ENCODE measurements around the gene MCTP1.
"Not testable (repeated sequence)": the region's sequence is repeated elsewhere in the genome, so short reads cannot be mapped to it uniquely, and the experiment has no call there.

Gene MCTP1

GRCh38 chr5:95178046-95178651 lies 106.7 kb downstream of the MCTP1 start:
- DNase-seq, result peak in 1 of 3 experiments; percentile 63

GRCh38 chr5:95177456-95177855 lies 107.4 kb downstream of the MCTP1 start:
- DNase-seq, result peak in 1 of 3 experiments; percentile 3

DNA sequence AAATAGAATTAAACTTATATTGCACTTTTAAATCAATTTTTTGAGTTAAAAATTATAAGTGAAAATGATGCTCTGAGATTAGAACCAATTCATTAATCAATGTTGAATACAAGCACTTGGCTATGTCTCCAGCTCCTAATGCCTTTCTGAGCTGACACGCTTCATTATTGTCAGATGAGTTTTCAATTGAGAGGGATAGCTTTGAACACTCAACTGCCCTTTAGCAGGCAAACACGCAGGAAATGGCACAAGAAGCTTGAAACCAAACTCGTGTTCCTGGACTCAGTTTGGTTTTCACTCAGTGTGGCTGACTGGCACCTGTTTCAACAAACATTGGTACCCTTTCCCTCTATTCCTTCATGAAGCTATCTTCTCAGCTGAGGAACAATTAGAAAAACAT lies 109.8 kb downstream of the MCTP1 start:
- no peak for DNase-seq

DNA sequence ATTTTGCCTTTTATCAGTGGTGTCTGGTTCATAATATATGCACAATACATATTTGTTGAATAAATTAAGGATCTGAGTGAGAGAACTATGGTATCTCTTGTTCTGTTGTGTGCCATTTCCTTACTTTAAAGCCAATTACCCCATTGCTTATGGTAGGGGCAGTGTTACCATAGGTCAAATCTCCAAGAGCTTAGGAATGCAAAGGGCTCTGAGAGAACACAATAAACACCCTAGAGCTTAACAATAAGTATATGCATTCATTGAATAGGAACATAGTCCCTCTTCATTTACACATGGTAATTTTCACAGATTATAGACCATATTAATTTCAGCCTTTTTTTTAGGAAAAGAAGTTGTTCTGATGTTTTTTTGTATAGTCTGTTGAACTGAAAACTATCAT lies 112.2 kb downstream of the MCTP1 start:
- no peak for DNase-seq

DNA sequence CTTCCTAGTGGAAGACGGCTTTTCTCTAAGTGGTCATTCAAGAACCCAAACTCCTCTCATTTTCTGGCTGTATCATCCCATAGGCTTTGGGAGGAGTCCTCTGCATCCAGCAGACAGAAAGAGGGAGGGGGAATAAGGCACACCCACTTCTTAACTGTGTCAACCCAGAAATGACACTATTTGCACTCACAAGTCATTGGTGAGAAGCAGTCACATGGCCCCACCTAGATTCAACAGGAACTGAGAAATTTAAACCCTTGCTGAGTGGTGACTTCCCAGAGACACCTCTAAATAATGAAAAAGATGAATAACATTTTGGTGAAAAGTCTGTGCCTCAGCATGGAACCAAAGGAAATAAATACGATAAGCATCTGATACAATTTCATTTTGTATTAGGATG lies 120.0 kb downstream of the MCTP1 start:
- DNase-seq, result no peak

DNA sequence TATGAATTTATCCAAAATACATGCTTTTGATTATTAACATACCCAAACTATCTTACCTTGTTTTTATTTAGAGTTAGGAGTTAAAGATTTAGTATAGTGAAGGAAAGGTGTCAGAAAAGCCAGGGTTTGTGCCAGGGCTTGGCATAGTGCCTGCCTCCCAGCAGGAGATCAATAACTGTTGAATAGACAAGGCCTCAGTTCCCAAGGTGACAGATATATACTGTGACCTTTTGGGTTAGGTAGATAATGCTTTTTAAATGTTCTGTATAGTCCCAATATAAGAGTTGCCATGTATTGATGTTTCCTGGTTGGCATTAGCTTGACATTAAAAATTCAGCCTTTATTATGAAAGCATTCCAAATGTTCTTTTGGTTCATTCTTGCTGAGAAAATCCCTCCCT lies 121.8 kb downstream of the MCTP1 start:
- peak; percentile 27 to 81 (median 60) for DNase-seq

GRCh38 chr5:95162231-95162992 lies 122.5 kb downstream of the MCTP1 start:
- DNase-seq, result peak in 1 of 3 experiments; percentile 65

DNA sequence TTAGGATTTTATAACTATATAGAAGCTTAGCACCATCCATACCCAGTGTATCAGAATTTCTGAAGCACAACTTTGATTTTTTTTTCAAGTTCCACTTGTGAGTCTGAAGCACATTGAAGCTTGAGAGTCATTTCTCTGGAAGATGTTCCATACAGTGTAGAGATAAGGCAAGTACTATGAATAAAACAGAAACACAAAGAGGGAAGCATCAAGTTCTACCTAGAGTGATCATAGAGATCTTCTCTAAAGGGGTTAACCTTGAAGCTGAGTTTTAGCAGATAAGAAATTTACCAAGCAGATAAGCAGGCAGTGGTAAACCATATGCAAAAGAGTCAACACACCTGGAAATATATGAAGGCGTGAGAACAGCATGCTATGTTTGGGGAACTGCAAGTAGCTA lies 125.3 kb downstream of the MCTP1 start:
- no peak for DNase-seq

DNA sequence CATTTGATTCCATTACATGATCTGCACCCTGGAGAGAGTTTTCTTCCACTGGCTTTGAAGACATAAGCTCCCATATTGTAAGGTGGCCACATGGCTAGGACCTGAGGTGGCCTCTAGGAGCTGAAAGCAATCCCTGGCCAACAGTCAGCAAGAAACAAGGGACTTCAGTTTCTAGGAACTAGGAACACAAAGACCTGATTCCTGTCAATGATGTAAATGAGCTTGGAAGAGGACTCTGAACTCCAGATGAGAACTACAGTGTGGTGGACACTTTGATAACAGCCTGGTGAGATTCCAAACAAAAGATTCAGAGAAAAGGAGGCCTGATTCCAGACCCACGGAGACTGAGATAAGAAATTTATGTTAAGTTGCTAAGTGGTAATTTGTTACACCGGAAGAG lies 129.0 kb downstream of the MCTP1 start:
- no peak for DNase-seq

DNA sequence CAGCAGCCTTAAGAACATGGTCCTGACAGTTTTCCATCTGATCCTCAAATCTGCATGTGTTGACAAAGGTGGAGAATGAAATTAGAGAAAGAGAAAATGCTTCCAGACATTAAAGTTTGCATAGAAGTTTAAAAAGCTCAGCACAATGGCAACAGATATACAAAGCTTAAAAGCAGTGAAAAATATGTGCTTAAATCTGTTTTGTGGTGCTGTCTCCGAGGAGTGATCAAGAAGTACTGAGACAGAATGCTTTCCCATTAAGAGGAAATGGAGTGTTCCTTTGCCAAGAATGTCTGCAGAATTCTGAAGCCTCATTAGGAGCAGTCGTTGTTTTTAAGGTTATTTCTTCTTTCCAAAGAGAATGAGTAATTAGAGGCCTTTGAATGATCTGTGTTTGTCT lies 131.4 kb downstream of the MCTP1 start:
- no peak for DNase-seq

GRCh38 chr5:95152535-95152934 lies 132.4 kb downstream of the MCTP1 start:
- DNase-seq, result no peak

- DNase-seq, result no peak
These were observed 132.8 kb downstream of the MCTP1 start for GRCh38 chr5:95152131-95152530.

DNA sequence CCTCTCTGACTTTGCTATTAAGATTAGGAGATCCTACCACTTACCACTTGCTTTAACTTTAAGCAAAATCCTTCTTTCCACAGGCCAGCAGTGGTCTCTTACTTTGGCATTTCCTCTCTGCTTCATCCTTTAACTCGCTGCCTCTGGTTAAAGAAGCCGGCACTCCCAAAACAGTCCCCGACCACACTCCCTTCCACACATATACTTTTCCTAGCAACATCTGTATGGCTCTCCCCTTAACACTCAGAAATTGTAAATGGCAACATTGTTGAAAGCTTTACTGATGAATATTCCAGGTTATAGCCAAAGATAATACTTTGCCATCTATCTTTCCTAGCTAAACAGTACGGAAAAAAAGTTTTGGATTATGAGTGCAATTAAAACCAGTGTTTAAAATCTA lies 133.2 kb downstream of the MCTP1 start:
- DNase-seq, result no peak

DNA sequence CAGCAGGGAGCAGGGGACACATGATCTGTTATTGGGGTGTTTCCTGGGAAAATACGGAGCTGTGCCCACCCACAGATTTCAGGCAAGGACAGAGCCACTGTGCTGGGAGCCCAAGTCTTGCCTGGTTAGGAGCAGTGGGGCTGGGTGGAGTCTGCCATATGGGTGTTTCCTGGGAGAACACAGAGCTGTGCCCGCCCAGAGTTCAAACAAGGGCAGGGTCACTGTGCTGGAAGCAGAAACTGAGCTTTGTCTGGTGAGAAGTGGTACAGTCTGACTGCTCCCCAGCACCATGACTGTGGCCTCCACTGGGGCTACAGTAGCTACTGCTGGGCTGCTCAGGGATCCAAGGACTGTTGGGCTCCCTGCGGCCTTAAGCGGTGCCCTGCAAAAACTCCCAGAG lies 135.5 kb downstream of the MCTP1 start:
- no peak for DNase-seq

DNA sequence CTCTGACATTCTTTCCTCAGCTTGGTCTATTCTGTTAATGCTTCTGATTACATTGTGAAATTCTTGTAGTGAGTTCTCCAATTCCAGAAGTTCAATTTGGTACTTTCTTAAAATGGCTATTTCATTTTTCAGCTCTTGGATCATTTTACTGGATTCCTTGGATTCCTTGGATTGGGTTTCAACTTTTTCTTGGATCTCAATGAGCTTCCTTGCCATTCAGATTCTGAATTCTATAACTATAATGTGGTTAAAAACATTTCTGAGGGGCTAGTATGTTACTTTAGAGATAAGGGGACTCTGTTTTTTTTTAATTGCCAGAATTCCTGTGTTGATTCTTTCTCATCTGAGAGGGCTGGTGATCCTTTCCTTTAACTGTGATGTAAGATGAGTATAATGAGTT lies 136.4 kb downstream of the MCTP1 start:
- no peak for DNase-seq

DNA sequence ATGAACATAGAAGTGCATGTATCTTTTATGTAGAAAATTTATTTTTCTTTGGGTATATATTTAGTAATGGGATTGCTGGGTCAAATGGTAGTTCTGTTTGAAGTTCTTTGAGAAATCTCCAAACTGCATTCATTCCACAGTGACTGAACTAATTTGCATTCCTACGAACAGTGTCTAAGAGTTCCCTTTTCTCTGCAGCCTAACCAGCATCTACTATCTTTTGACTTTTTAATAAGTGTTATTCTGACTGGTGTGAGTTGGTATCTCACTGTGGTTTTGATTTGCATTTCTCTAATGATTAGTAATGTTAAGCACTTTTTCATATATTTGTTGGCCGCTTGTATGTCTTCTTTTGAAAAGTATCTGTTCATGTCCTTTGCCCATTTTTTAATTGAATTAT lies 141.0 kb downstream of the MCTP1 start:
- DNase-seq, result not testable (repeated sequence)

- no peak for DNase-seq
These were observed 142.7 kb downstream of the MCTP1 start for GRCh38 chr5:95142145-95142544.

DNA sequence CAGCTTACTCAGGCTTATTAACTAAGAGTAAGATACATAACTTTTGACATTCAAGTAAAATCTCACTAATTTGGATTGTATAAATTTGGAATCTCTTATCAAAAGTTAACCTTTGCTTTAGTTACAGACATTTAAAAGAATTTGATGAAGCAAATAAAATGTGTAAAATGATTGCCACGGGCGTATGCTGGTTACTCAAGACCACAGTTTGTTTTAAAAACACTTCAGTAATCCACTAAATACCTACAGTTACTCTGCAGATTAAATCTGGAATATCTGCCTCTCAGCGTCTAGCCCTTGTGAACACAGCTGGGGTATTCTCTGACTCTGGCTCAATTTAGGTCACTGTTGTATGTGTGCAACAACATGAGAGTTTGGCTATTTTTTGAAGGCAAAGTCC lies 143.8 kb downstream of the MCTP1 start:
- DNase-seq, result no peak

- DNase-seq, result no peak
These were observed 150.6 kb downstream of the MCTP1 start for GRCh38 chr5:95134326-95134725.

GRCh38 chr5:95132096-95132495 lies 152.8 kb downstream of the MCTP1 start:
- DNase-seq, result no peak

DNA sequence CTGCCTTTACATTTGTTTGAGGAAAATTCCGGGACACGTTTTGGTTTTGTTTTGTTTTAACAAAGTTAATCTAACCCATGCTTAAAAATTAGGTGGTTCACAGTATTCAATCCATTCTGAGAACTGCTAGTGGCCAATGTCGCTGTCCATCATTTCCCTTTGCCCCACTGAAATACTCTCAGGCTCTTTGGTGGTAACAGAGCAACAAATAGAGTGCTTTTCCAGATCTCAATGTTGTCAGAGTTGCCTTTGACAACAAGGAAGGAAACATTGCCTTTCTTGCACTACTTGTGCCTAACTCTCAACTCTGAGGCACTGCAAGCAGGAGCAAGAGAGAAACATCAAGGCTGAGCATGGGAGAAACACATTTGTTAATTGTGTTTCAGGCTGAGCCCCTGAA lies 154.0 kb downstream of the MCTP1 start:
- DNase-seq, result no peak

DNA sequence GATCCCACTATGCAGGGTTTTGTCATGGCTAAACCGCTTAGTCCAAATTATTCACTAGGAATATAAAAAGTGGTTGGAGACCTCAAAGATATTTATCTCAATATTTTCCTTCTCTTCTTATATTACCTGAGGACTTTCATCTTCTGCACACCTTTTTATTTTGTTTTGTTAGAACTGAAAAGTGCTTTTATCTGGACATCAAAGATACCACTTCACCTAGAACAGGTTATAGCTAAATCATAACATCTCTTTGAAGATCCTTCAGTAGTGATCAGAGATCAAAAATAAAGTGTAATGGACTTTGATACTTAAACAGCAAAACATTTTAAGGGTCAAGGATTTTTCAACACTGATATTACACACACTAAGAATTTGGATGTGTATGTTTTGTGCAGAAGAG lies 160.2 kb downstream of the MCTP1 start:
- no peak for DNase-seq

DNA sequence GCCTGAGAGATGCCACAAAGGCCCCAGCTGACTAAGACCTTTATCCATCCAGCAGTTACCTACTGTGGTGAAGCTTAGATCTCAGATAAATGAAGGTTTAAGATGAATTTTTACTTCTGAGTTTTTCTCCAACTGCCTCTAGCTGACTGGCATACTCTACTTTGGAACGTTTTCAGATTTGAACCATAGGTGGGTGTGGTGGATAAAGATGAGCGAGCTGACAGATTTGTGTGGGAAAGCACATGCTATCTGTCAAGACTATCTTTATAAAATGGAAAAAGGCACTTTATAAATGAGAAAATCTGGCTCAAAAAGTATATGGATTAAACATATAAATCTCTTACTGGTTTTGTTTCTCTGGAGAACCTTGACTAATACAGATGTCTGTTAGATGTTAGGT lies 160.8 kb downstream of the MCTP1 start:
- DNase-seq, result no peak

GRCh38 chr5:95114902-95115301 lies 170.0 kb downstream of the MCTP1 start:
- DNase-seq, result no peak

- peak in 1 of 3 experiments; percentile 6 for DNase-seq
These were observed 170.6 kb downstream of the MCTP1 start for GRCh38 chr5:95114305-95114704.

All from NCI-H1417 (cell line).